C4-2B (cell line): Measurements from ENCODE around the gene ATG10.
"Not testable (repeated sequence)": the region's sequence is repeated elsewhere in the genome, so short reads cannot be mapped to it uniquely, and the experiment has no call there.

ENCODE experiments used
- H3K27ac ChIP-seq: fragments of 450-650 bp; 2 replicates; pipeline ENCODE4 v1.5.1; 2017
- ZFX ChIP-seq: fragments of 450-650 bp; IDR thresholded peaks from 2 replicates; pipeline ENCODE4 v1.6.1; 2017
- TF ChIP-seq, protein P1 (sequence below): fragments of 450-650 bp; conservative IDR thresholded peaks from 2 replicates; pipeline ENCODE4 v1.5.1; 2017; ENCODE audit warnings: mild to moderate bottlenecking

The ATG10 gene

DNA sequence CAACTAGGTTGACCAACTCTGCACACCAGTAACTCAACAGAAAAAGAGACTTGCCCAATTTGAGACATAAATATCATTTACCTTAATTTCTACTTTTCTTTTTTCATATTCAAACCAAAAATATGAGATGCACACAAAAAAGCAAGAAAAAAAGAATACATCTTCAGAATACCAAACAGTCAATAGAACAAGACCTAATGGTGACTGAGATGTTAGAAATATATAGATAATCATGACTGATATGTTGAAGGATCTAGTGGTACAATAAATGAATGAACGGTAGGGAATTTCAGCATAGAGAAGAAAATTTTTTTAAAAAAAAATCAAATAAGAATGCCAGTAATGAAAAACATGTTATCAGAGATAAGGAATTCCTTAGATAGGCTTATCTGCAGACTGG, 29.1 kb upstream of the ATG10 start:
- H3K27ac ChIP-seq = no peak overlapping the region
- TF ChIP-seq ZFX = no peak

DNA sequence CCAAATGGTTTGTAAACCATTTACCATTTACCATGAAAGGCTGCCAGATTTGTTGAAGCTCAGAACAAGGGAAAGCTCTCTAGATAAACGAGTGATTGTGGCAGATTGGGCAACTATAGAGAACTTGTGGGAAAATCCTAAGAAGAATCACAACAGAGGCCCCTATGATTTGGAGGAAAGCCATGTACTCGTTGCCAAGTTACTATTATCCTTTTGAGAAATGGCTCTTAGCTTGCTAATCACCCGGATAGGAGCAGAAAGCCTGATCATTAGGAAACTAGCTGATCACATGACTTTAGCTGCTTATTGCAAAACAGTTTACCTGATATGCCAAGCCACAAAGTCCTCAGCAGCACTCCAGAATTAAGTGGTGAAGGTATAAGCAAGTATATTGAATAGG, 23.5 kb upstream of the ATG10 start:
- TF ChIP-seq, protein P1, sequence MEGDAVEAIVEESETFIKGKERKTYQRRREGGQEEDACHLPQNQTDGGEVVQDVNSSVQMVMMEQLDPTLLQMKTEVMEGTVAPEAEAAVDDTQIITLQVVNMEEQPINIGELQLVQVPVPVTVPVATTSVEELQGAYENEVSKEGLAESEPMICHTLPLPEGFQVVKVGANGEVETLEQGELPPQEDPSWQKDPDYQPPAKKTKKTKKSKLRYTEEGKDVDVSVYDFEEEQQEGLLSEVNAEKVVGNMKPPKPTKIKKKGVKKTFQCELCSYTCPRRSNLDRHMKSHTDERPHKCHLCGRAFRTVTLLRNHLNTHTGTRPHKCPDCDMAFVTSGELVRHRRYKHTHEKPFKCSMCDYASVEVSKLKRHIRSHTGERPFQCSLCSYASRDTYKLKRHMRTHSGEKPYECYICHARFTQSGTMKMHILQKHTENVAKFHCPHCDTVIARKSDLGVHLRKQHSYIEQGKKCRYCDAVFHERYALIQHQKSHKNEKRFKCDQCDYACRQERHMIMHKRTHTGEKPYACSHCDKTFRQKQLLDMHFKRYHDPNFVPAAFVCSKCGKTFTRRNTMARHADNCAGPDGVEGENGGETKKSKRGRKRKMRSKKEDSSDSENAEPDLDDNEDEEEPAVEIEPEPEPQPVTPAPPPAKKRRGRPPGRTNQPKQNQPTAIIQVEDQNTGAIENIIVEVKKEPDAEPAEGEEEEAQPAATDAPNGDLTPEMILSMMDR = no peak
- no peak for TF ChIP-seq ZFX
- no peak overlapping the region for H3K27ac ChIP-seq

DNA sequence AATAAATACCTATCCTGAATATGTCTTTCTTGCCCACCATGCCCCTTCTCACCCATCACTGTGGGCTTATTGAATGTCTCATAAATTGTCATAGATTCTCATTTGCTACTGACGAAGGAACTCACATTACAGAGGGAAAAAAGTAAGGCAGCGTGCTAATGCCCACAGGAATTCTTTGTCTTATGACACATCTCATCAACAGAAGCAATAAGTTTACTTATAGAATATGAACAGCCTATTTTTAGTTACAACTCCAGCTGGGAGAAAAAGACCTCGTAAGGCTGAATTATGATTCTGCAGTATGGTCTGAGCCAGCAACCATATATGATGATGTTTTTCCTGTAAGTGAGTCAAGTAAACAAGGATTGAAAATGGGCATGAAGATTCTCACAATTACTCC, 22.4 kb upstream of the ATG10 start:
- TF ChIP-seq ZFX = no peak
- TF ChIP-seq, protein P1 = no peak
- no peak overlapping the region for H3K27ac ChIP-seq

DNA sequence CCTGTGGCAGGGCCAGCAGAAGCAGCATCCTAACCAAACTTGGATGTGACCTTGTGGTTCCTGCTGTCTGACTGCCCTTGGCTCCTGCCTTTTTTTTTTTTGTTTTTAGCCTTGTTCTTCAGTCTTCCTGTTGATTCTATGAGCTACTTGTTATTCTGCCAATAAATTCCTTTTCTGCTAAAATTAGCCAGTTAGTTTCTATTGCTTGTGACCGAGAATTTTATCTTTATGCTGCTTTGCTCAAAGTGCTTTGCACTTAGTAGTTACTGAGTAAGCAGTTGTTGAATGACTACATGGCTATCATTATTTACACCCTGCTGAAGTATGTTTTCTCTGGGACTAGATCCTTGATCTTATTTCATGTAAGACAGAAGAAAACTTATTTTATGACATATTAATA, 20.8 kb upstream of the ATG10 start:
- TF ChIP-seq, protein P1 = no peak
- TF ChIP-seq ZFX = no peak
- no peak overlapping the region for H3K27ac ChIP-seq

DNA sequence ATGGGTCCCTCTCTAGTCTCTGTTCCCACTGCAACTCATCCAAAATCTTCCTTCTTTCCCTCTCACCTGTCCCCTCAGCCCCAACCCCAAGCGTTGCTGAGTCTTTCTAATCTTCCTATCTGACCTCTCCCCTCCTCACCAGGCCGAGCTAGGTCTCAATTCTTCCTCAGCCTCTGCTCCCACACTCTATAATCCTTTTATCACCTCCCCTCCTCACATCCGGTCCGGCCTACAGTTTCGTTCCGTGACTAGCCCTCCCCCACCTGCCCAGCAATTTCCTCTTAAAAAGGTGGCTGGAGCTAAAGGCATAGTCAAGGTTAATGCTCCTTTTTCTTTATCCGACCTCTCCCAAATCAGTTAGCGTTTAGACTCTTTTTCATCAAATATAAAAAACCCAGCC, 17.0 kb upstream of the ATG10 start:
- H3K27ac ChIP-seq = not testable (repeated sequence)

DNA sequence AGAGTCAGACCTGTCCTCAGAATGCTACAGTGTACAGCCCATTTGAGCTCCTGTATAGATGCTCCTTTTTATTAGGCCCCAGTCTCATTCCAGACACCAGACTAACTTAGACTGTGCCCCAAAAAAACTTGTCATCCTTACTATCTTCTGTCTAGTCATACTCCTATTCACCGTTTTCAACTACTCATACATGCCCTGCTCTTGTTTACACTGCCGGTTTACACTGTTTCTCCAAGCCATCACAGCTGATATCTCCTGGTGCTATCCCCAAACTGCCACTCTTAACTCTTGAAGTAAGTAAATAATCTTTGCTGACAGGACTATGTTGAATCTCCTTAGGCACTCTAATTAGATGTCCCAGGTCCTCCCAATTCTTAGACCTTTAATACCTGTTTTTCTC, 13.7 kb upstream of the ATG10 start:
- H3K27ac ChIP-seq = not testable (repeated sequence)

DNA sequence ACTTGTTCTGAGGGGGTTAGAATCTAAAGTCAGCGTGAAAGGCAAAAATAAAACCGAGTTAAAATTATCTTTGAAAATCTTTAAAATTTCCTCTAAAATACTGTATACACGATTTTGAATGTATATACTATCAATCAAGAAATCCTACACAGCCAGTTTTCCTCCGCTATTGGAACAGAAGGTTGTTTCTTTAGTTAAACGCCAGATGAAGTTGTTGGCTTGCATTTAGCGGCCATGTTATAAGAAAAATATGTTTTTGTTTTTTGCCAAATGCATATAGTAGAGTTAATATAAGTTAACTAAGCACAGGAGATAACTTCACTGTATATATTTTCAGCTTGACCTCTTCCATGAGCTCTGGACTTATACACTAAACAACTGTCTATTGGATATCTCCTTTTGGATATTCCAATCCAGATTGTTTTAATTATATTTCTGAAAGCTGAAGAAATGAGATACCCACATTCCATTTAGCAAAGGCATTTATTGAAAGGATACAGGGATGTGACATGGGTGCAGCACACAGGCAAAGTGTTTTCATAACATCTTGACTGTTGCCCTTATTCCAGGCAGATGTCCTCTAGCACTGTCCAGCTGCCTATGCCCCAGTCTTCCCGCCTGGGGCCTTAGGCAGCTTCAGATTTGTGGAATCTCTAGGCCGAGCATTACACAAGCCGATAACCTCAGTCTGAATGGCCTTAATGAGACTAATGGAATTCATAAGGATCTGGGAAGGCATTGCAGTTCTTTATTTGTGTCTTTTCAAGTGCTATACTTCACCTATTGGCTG, 10.0 kb upstream of the ATG10 start:
- no peak for TF ChIP-seq ZFX
- TF ChIP-seq, protein P1 = no peak
- H3K27ac ChIP-seq = no peak overlapping the region

DNA sequence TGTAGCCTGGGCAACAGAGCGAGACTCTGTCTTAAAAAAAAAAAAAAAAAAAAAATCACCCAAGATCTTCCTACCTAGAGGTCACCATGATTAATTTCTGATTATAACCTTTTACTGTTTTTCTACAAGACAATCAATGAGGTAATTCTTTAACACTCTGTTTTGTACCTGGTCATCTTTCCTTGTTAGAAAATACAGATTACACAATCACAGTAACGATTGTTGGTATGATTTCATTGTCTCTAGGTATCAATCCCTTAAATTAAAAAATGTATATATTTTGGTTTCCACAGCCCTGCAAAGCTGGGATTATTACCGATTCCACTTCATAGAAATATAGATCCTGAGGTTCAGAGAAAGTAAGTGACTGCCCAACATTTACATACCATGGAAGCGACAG, 8.3 kb upstream of the ATG10 start:
- H3K27ac ChIP-seq = no peak overlapping the region
- TF ChIP-seq, protein P1 = no peak
- TF ChIP-seq ZFX = no peak

DNA sequence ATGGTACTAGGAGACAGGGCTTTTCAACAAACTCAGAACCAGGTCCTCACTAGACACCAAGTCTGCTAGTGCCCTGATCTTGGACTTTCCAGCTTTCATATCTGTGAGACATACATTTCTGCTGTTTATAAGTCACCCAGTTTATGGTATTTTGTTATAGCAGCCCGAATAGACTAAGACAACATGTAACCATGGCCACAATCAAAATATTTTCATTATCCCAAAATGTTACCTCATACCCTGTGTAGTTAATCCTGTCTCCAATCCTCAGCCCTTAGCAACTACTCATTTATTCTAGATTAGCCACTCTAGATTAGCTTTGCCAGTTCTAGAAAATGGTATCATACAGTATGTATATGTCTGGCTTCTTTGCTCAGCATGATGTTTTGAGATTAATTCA, 6.3 kb upstream of the ATG10 start:
- no peak overlapping the region for H3K27ac ChIP-seq
- TF ChIP-seq, protein P1 = no peak
- TF ChIP-seq ZFX = no peak
